HCT116 (cell line): Measurements from ENCODE around the gene SIVA1. TPM values are rescaled to one million over a fixed set of nuclear protein-coding genes. Genes with fewer than 3 reads are reported as not detected.

Source experiments
- ATAC-seq: fragments of 200-7000 bp; cut with Tn5 transposase; 2 replicates; pipeline ENCODE4 v1.9.1; 2020; ENCODE audit warnings: mild to moderate bottlenecking, moderate library complexity
- BruUV-seq: library from RNA; stranded (reverse); fragments of 400-500 nt; replicated peaks from 2 replicates; lab custom pipeline; 2021; lab: Mats Ljungman, UMichigan
- CTCF ChIA-PET: fragments of 300-600 bp; sonication (Branson Sonifier 250); formaldehyde crosslinking; loops from one replicate; lab custom pipeline; 2021; ENCODE audit warnings: antibody characterized with exemption; lab: Charles Lee
- POLR2A ChIA-PET: fragments of 300-600, 350-600 bp; sonication (Branson Sonifier 250); formaldehyde crosslinking; loops from one replicate; lab custom pipeline; 2021; ENCODE audit warnings: antibody characterized with exemption; lab: Charles Lee
- RAD21 ChIA-PET, 2 experiments: fragments of 300-600 bp; sonication (Branson Sonifier 250); formaldehyde crosslinking; loops; one replicate each; lab custom pipeline; 2023; ENCODE audit warnings: low total read pairs in 2 of 2; ENCODE audit not compliant: uncharacterized antibody in 2 of 2, unreplicated experiment in 2 of 2, low non-redundant PET in 1 of 2; lab: Charles Lee
- DNase-seq: peaks from one replicate; pipeline ENCODE4 v3.0.0-alpha.2; 2010; ENCODE audit warnings: low read depth, low spot score
- H2AFZ ChIP-seq: fragments of 200-600 bp; shearing (Covaris generic), sonication (generic); 2 replicates; pipeline ENCODE4 v1.6.1; 2017; ENCODE audit warnings: low read depth, mixed run types, mixed read lengths, antibody characterized with exemption, low read length; ENCODE audit not compliant: poor library complexity, severe bottlenecking
- H3K27ac ChIP-seq: 2 replicates; pipeline ENCODE4 v1.5.1; 2012; ENCODE audit warnings: low read depth, low read length
- H3K27me3 ChIP-seq: fragments of 200-600 bp; sonication (generic); 2 replicates; pipeline ENCODE4 v1.6.1; 2016; ENCODE audit warnings: mixed run types, low read length, mixed read lengths; ENCODE audit not compliant: insufficient read depth
- H3K36me3 ChIP-seq, 2 experiments: fragments of 200-500 bp in 1 of 2; fragments of 200-600 bp in 1 of 2; sonication (Bioruptor generic) in 1 of 2; sonication (generic) in 1 of 2; 2 replicates each; pipeline versions ENCODE4 v1.5.1 to v1.6.1; 2014 to 2016; ENCODE audit warnings: low read length in 2 of 2, inconsistent platforms in 1 of 2, mixed read lengths in 1 of 2, mixed run types in 1 of 2; ENCODE audit not compliant: insufficient read depth in 2 of 2, control insufficient read depth in 1 of 2
- H3K4me1 ChIP-seq, 2 experiments: fragments of 200-600 bp in 1 of 2; sonication (generic) in 1 of 2; 2 replicates each; pipeline versions ENCODE4 v1.5.1 to v1.6.1; 2012 to 2017; ENCODE audit warnings: low read length in 2 of 2, inconsistent platforms in 1 of 2, mild to moderate bottlenecking in 1 of 2, mixed read lengths in 1 of 2, mixed run types in 1 of 2, moderate library complexity in 1 of 2; ENCODE audit not compliant: insufficient read depth in 2 of 2, control insufficient read depth in 1 of 2
- H3K4me2 ChIP-seq: fragments of 200-600 bp; sonication (generic); 2 replicates; pipeline ENCODE4 v1.6.1; 2017; ENCODE audit warnings: mixed run types, low read length, mixed read lengths
- H3K4me3 ChIP-seq, 2 experiments: fragments of 200-600 bp in 1 of 2; sonication (generic) in 1 of 2; replicated peaks in 1 of 2; 2 replicates each; pipeline ENCODE4 v1.5.1; 2011 to 2016; ENCODE audit warnings: low read length in 2 of 2, control low read depth in 1 of 2, low read depth in 1 of 2, mild to moderate bottlenecking in 1 of 2, mixed read lengths in 1 of 2, mixed run types in 1 of 2
- H3K79me2 ChIP-seq: fragments of 200-600 bp; sonication (generic); 2 replicates; pipeline ENCODE4 v1.6.1; 2017; ENCODE audit warnings: mild to moderate bottlenecking, mixed run types, low read length, moderate library complexity, mixed read lengths; ENCODE audit not compliant: insufficient read depth
- H3K9ac ChIP-seq: fragments of 200-600 bp; sonication (generic); 2 replicates; pipeline ENCODE4 v1.6.1; 2016; ENCODE audit warnings: low read length, mixed read lengths
- H3K9me2 ChIP-seq: fragments of 200-600 bp; sonication (generic), shearing (Covaris generic); 2 replicates; pipeline ENCODE4 v1.6.1; 2017; ENCODE audit warnings: mixed run types, mild to moderate bottlenecking, moderate library complexity; ENCODE audit not compliant: insufficient read depth
- H3K9me3 ChIP-seq, 2 experiments: fragments of 200-500 bp in 1 of 2; fragments of 200-600 bp in 1 of 2; sonication (Bioruptor generic) in 1 of 2; sonication (generic) in 1 of 2; 2 replicates each; pipeline ENCODE4 v1.6.1; 2014 to 2017; ENCODE audit warnings: low read length in 2 of 2, mixed read lengths in 2 of 2, inconsistent platforms in 1 of 2, low read depth in 1 of 2, mild to moderate bottlenecking in 1 of 2, mixed run types in 1 of 2, moderate library complexity in 1 of 2; ENCODE audit not compliant: control insufficient read depth in 1 of 2, insufficient read depth in 1 of 2
- H4K20me1 ChIP-seq: fragments of 200-600 bp; sonication (generic), shearing (Covaris generic); 2 replicates; pipeline ENCODE4 v1.6.1; 2017; ENCODE audit warnings: mixed run types, mild to moderate bottlenecking, moderate library complexity; ENCODE audit not compliant: insufficient read depth
- CBX3 ChIP-seq: IDR thresholded peaks from 2 replicates; pipeline ENCODE4 v1.6.1; 2012; ENCODE audit warnings: low read depth
- CEBPB ChIP-seq: IDR thresholded peaks from 2 replicates; pipeline ENCODE4 v1.6.1; 2012; ENCODE audit warnings: low read depth
- EGR1 ChIP-seq: IDR thresholded peaks from 2 replicates; pipeline ENCODE4 v1.6.1; 2012; ENCODE audit warnings: low read depth
- ELF1 ChIP-seq: IDR thresholded peaks from 2 replicates; pipeline ENCODE4 v1.6.1; 2012; ENCODE audit warnings: low read depth, borderline replicate concordance
- EZH2 ChIP-seq: fragments of 200-600 bp; sonication (generic); IDR thresholded peaks from 2 replicates; pipeline ENCODE4 v1.6.1; 2017; ENCODE audit warnings: antibody characterized with exemption, mixed run types
- EZH2phosphoT487 ChIP-seq: fragments of 200-600 bp; IDR thresholded peaks from 2 replicates; pipeline ENCODE4 v1.6.1; 2018; ENCODE audit warnings: antibody characterized with exemption, borderline replicate concordance
- FOSL1 ChIP-seq: IDR thresholded peaks from 2 replicates; pipeline ENCODE4 v1.6.1; 2012; ENCODE audit warnings: low read depth
- JUND ChIP-seq: IDR thresholded peaks from 2 replicates; pipeline ENCODE4 v1.6.1; 2012
- POLR2AphosphoS5 ChIP-seq: IDR thresholded peaks from 2 replicates; pipeline ENCODE4 v1.6.1; 2011; ENCODE audit warnings: mild to moderate bottlenecking, low read depth, low read length, moderate library complexity
- RAD21 ChIP-seq: IDR thresholded peaks from 2 replicates; pipeline ENCODE4 v1.6.1; 2012; ENCODE audit warnings: low read depth, mild to moderate bottlenecking
- SIN3A ChIP-seq: IDR thresholded peaks from 2 replicates; pipeline ENCODE4 v1.6.1; 2012; ENCODE audit warnings: low read depth
- SP1 ChIP-seq: IDR thresholded peaks from 2 replicates; pipeline ENCODE4 v1.6.1; 2012; ENCODE audit warnings: low read depth
- SRF ChIP-seq: IDR thresholded peaks from 2 replicates; pipeline ENCODE4 v1.6.1; 2012; ENCODE audit warnings: low read depth
- TCF7L2 ChIP-seq: IDR thresholded peaks from 2 replicates; pipeline ENCODE4 v1.7.0; 2011; ENCODE audit warnings: borderline replicate concordance, inconsistent platforms; ENCODE audit not compliant: insufficient read depth, insufficient read length; ENCODE audit errors: extremely low read depth
- YY1 ChIP-seq: IDR thresholded peaks from 2 replicates; pipeline ENCODE4 v1.6.1; 2011; ENCODE audit warnings: low read length, low read depth, moderate library complexity, mild to moderate bottlenecking; ENCODE audit not compliant: insufficient replicate concordance; ENCODE audit errors: extremely low read depth
- ZFX ChIP-seq: fragments of 450-650 bp; IDR thresholded peaks from 2 replicates; pipeline ENCODE4 v1.6.1; 2017
- ZNF274 ChIP-seq: fragments of 200-500 bp; sonication (Bioruptor generic); IDR thresholded peaks from 2 replicates; pipeline ENCODE4 v1.6.1; 2014; ENCODE audit warnings: mild to moderate bottlenecking, low read depth, low read length, inconsistent platforms
- intact Hi-C: fragments of 100-400 bp; cut with micrococcal nuclease; formaldehyde crosslinking; loops from 2 replicates; pipeline ENCODE4 v1.10.0; 2022
- total RNA-seq: library from RNA; stranded (reverse); gene quantifications from one replicate; pipeline ENCODE4 v1.2.1, GENCODE V29; 2021; ENCODE audit not compliant: unreplicated experiment
- TF ChIP-seq, protein P1 (sequence below), 3 experiments: fragments of 200-600 bp in 1 of 3; sonication (generic) in 1 of 3; IDR thresholded peaks in 2 of 3; conservative IDR thresholded peaks in 1 of 3; 2 replicates each; pipeline ENCODE4 v1.5.1; 2012 to 2017; ENCODE audit warnings: low read depth in 2 of 3, low read length in 2 of 3, antibody characterized with exemption in 1 of 3, borderline replicate concordance in 1 of 3, control low read depth in 1 of 3, mild to moderate bottlenecking in 1 of 3, mixed read lengths in 1 of 3, mixed run types in 1 of 3, moderate library complexity in 1 of 3; ENCODE audit not compliant: insufficient read depth in 1 of 3
- TF ChIP-seq, protein P2 (sequence below): IDR thresholded peaks from 2 replicates; pipeline ENCODE4 v1.6.1; 2012; ENCODE audit warnings: low read depth
- TF ChIP-seq, protein P3 (sequence below): IDR thresholded peaks from 2 replicates; pipeline ENCODE4 v1.6.1; 2011; ENCODE audit warnings: mild to moderate bottlenecking, low read length, moderate library complexity; ENCODE audit not compliant: insufficient replicate concordance; ENCODE audit errors: extremely low read depth

The SIVA1 gene
- total RNA-seq, 1 experiment from 2014 or later, result 141 TPM

DNA sequence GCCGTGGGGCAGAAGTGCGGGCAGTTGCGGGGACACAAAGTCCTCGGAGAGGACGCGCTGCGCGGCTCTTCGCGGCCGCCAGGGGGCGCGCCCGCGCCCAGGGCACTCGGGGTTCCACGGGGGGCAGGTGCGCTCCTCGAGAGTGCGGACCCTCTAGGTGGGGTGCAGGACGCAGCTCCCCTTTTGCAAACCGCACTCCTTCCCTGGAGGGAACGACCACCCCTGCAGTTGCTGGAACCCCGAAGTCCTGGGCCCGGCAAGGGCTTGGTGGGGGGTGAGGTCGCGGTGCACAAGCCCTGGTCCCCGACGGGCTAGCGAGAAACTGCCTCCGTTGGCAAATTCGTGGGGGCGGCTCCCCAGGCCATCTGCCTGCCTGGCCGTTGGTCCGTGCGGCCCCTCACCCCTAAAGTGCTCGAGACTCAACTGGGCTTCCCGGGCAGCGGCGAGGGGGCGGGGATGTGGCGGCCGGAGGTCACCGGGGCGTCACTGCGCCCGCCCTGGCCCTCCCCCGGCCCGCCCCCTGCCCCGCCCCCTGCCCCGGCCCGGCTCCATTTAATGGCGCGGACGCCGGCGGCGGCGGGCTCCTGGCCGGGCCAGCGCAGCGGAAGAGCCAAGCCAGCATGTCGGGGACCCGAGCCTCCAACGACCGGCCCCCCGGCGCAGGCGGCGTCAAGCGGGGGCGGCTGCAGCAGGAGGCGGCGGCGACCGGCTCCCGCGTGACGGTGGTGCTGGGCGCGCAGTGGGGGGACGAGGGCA lies 29.1 kb upstream of the SIVA1 start, which contains the start of gene ADSS1:
TSS of gene ADSS1 (plus strand) at position 579 of the 756 bp plus-strand sequence. CDS start at position 621, 42 bp downstream.
- ATAC-seq (peak; percentile 71), DNase-seq (no peak)
- H3K27me3 ChIP-seq, result no peaks in the 10 kb centered on the region
- H3K27ac ChIP-seq, result peak within 1 kb of the TSS; percentile 69; the same call in 1 of the 2 replicates
- BruUV-seq, result no TSS peak
- peak within 1 kb of the TSS; percentile 71 for H3K9ac ChIP-seq
- no peaks in the 10 kb centered on the region for H3K9me3 ChIP-seq
- H3K4me3 ChIP-seq, result peak within 1 kb of the TSS; percentile 54 to 76
- H3K4me1 ChIP-seq, result peaks cover 13 to 24% of the 10 kb centered on the region in 2 experiments
- H3K79me2 ChIP-seq, result no peaks in the 10 kb centered on the region
- ChIA-PET RAD21 (no interaction called here), CTCF (interaction anchor here (1.4 to 1.5 kb wide), 2 partner anchors 29 to 43 kb away, joined by 4 read pairs; partner anchors contain the start of gene SIVA1), POLR2A (no interaction called here)
- intact Hi-C loops, result no loop called here
- H3K4me2 ChIP-seq, result peak within 1 kb of the TSS; percentile 98
- no peaks in the 10 kb centered on the region for H3K9me2 ChIP-seq
- H4K20me1 ChIP-seq, result no peaks in the 10 kb centered on the region
- H2AFZ ChIP-seq, result no peak within 1 kb of the TSS
- H3K36me3 ChIP-seq, result peaks cover 0 to 6% of the 10 kb centered on the region in 2 experiments; a peak in 1 of 4 replicates
- TF ChIP-seq SIN3A (no peak), FOSL1 (no peak), SP1 (no peak), CEBPB (no peak), ZNF274 (no peak), EZH2phosphoT487 (no peak), TCF7L2 (no peak), RAD21 (no peak), POLR2AphosphoS5 (peak; percentile 80), JUND (no peak), ELF1 (no peak), YY1 (peak; percentile 75), SRF (no peak), CBX3 (no peak), ZFX (no peak), EGR1 (no peak), EZH2 (no peak)
- TF ChIP-seq, protein P1, sequence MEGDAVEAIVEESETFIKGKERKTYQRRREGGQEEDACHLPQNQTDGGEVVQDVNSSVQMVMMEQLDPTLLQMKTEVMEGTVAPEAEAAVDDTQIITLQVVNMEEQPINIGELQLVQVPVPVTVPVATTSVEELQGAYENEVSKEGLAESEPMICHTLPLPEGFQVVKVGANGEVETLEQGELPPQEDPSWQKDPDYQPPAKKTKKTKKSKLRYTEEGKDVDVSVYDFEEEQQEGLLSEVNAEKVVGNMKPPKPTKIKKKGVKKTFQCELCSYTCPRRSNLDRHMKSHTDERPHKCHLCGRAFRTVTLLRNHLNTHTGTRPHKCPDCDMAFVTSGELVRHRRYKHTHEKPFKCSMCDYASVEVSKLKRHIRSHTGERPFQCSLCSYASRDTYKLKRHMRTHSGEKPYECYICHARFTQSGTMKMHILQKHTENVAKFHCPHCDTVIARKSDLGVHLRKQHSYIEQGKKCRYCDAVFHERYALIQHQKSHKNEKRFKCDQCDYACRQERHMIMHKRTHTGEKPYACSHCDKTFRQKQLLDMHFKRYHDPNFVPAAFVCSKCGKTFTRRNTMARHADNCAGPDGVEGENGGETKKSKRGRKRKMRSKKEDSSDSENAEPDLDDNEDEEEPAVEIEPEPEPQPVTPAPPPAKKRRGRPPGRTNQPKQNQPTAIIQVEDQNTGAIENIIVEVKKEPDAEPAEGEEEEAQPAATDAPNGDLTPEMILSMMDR (IDR thresholded peaks at IDR 0.05 in 2 of 3, conservative IDR thresholded peaks at IDR 0.05 in 1 of 3; ENCODE audit: borderline replicate concordance in 1 of 3, insufficient read depth in 1 of 3, low read depth in 2 of 3, low read length in 2 of 3), result peak in 2 of 3 experiments; percentile 94 to 96; a peak in 4 of 6 replicates
- TF ChIP-seq, protein P2, sequence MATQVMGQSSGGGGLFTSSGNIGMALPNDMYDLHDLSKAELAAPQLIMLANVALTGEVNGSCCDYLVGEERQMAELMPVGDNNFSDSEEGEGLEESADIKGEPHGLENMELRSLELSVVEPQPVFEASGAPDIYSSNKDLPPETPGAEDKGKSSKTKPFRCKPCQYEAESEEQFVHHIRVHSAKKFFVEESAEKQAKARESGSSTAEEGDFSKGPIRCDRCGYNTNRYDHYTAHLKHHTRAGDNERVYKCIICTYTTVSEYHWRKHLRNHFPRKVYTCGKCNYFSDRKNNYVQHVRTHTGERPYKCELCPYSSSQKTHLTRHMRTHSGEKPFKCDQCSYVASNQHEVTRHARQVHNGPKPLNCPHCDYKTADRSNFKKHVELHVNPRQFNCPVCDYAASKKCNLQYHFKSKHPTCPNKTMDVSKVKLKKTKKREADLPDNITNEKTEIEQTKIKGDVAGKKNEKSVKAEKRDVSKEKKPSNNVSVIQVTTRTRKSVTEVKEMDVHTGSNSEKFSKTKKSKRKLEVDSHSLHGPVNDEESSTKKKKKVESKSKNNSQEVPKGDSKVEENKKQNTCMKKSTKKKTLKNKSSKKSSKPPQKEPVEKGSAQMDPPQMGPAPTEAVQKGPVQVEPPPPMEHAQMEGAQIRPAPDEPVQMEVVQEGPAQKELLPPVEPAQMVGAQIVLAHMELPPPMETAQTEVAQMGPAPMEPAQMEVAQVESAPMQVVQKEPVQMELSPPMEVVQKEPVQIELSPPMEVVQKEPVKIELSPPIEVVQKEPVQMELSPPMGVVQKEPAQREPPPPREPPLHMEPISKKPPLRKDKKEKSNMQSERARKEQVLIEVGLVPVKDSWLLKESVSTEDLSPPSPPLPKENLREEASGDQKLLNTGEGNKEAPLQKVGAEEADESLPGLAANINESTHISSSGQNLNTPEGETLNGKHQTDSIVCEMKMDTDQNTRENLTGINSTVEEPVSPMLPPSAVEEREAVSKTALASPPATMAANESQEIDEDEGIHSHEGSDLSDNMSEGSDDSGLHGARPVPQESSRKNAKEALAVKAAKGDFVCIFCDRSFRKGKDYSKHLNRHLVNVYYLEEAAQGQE, result no peak
- TF ChIP-seq, protein P3, sequence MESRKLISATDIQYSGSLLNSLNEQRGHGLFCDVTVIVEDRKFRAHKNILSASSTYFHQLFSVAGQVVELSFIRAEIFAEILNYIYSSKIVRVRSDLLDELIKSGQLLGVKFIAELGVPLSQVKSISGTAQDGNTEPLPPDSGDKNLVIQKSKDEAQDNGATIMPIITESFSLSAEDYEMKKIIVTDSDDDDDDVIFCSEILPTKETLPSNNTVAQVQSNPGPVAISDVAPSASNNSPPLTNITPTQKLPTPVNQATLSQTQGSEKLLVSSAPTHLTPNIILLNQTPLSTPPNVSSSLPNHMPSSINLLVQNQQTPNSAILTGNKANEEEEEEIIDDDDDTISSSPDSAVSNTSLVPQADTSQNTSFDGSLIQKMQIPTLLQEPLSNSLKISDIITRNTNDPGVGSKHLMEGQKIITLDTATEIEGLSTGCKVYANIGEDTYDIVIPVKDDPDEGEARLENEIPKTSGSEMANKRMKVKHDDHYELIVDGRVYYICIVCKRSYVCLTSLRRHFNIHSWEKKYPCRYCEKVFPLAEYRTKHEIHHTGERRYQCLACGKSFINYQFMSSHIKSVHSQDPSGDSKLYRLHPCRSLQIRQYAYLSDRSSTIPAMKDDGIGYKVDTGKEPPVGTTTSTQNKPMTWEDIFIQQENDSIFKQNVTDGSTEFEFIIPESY, result no peak
